Mesenteric fat pad (tissue), 1 donor: ENCODE measurements around the gene PSMD6. TPM values are rescaled to one million over a fixed set of nuclear protein-coding genes. Genes with fewer than 3 reads are reported as not detected.

ENCODE experiments used
- DNase-seq: peaks from one replicate; pipeline ENCODE4 v3.0.0-alpha.2; 2020; ENCODE audit warnings: low spot score
- long read RNA-seq: library from polyadenylated mRNA; unstranded; transcript quantifications from one replicate; pipeline ENCODE4 v2.0.0, GENCODE V29; 2020
- total RNA-seq: library from RNA; stranded (reverse); fragmentation: NEBNext Ultra II Directional; extraction: Animal tissue kit (Norgen Biotek cat#: 25700); gene quantifications from one replicate; pipeline ENCODE4 v1.2.1, GENCODE V29; 2021
- donor health status: DM: yes; HTN: yes; CAD: no.

PSMD6 gene
- 64.1 TPM for total RNA-seq
- long read RNA-seq, transcript PSMD6-201 (8 exons, 1,430 nt): major isoform, 271 of 308 reads
- long read RNA-seq, transcript PSMD6-206 (7 exons, 2,052 nt): minor isoform, 6 of 308 reads
- long read RNA-seq, transcript PSMD6-210 (9 exons, 1,495 nt): minor isoform, 13 of 308 reads
- long read RNA-seq, partial matches to known transcripts: 4 of 308 reads
- long read RNA-seq, other reads (novel, unspliced or antisense): 13 of 308 reads

DNA sequence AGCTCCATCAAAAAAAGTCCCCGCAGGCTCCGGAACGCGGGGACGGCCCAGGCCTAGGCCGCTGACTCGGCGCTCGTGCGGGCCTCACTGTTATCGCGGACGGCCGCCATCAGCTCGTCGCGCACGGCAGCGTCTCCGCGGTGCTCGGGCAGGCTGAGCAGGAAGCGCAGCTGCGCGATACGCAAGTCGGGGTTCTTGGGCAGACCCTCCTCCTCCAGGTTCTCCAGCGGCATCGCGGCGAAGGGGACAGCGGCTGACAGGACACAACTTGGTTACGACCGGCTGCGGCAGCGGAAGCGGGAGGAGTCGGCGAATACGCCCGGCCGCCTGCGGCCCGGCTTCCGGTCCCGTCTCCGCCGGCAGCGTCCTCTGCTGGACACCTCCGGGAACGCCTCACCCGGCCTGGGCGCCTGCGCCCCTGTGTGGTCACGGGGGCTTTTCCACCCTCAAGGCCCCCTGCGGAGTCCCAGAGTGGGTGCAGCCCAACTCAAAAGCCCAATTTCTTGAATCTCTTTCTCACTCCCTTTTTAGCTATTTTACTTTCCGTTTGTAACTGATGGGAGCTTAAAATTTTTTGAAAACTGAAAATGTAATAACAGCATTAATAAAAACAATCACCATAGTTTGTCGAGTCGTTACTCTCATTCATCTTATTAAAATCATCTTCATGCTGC, at the start of gene PSMD6:
Gene PSMD6, minus strand, starts transcription at position 308 of the 674 bp plus-strand sequence. Its CDS starts 75 bp downstream, at position 233.
- peak; percentile 98 for DNase-seq

DNA sequence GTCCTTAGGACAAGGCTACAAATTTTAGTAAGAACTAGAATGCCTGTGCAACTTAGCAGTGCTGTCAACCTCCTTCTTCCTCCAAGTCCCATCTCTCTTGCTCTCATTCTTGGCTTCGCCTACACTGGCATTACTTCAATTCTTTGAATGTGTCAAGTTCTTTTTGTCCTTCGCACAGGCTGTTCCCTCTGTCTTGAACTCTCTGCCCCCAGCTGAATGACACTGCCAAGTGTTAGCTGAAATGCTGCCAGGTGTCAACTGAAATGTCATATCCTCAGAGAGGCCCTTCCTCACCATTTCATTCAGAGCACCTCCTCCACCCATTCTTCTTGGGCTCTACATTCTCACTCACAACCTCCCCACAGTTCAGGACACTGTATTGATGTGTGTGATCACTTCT, 48.8 kb upstream of the PSMD6 start:
- no peak for DNase-seq

DNA sequence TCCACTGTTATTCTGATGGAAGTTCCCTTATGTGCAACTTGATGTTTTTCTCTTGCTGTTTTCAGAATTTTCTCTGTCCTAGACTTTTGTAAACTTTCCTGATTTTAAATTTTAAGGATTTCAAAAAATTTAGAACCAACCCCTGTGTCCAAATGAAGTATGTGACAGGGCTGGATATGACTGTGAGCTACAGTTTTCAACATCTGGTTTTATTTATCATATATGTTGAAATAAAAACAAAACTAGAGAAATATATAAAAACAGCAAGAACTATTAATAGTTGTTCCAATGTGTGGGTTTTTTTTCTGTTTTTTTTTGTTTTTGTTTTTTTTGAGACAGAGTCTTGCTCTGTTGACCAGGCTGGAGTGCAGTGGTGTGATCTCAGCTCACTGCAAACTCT, 47.4 kb upstream of the PSMD6 start:
- DNase-seq: no peak

DNA sequence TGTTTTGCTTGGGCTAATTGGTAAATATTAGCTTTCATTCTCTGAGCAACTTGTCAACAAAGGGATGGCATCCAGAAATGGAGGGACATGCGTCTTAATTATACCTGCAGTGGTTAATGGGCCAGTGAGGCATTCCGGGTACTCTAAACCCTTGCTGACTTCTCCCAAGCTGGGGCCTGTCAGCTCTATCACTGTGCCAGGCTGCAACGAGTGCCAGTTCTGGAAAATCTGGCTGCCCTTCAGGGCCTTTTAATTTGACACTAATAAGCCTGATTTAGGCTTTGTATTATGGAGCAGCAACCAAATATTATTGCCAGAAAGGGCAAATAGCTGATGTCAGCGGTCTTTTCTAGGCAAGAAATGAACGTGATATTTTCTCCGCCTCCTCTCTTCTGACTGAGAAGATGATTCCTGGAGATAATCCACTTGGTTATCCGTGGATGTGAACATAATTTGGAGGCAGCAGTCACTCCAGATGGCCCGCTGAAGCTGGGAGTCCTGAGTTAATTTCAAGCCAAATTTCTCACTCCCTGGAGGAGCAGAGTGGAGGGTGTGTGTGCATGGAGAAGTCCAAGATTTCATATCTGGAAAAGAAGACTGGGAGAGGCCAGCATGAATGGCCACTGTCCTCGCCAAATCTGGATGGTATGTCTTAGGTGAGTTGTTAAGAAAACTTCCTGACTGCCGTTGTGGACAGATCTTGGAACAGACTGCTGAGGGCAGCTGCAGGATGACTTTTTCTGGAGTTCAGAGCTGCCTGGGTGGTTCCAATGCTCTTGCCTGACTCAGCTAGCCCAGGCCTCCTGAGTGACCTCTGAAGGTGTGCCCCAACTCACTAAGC, 44.4 kb upstream of the PSMD6 start:
- no peak for DNase-seq

DNA sequence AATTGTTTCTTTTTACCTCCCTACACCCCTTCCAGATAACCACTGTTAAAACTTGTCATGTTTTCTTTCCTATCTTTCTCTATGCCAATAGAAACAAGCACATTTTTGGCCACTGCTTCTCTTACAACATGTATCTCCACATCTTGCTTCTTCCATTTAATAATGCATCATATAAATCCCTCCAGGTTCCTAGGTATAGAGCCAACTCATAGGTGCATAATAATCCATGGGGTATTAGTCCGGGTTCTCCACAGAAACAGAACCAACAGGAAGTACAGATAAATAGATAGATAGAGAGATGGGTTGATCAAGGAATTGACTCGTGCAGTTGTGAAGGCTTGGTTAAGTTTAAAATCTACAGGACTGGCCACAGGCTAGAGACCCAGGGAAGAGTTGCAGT, 41.5 kb upstream of the PSMD6 start:
- no peak for DNase-seq

DNA sequence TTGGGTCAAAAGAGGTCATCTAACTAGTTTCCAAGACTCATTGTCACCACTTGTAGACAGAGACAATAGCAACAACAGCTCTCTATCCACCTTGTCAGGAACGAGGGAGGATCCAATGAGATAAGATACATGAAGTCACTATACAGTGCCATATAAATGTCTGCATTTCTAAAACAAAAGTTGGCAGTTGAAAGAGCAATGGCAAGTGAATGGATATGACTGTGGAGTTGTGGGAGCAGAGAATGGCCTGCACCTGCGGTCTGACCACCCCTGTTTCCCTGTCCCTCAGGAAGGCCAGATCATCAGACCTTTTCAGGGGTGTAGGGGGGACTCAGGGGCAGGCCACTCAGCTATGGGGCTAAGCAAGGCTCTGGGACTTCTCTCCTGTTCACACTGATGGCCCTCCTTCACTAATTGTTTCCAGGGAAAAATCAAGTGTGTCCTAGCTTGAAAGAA, 40.7 kb upstream of the PSMD6 start:
- DNase-seq: no peak

DNA sequence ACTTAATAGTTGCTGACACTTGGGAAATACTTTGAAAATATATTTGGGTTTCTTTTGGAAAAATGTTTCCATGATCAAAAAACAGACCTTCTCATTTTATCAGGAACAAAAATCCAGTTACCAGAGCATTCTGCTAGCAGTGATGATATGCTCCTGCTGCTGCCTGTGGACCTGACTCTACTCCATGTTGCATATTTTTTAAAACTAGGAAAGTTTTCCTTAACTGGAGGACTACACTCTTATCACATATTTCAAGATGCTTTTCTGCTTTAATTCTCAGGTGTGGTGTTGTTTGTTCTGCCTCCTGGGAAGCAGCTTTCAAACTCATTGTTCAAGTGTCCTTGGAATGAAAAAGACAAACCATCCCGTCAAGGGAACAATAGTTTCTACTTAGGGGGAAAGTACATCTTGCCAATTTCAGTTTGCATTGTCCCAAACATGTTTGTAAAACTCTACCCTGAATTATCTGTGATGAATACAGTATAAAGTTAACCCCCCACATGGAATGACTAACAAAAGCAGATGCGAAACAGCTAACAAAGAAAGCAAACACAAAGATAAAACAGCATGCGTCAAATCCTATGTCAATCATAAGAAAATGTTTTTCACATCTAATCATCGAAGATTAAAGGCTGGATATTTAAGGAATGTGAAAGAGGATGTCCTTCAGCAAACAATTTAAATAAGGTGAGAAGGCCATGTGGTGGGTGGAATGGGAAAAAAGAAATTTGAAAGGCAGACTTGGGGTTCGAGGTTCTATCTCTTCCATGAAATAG, 40.1 kb upstream of the PSMD6 start:
- DNase-seq: no peak

DNA sequence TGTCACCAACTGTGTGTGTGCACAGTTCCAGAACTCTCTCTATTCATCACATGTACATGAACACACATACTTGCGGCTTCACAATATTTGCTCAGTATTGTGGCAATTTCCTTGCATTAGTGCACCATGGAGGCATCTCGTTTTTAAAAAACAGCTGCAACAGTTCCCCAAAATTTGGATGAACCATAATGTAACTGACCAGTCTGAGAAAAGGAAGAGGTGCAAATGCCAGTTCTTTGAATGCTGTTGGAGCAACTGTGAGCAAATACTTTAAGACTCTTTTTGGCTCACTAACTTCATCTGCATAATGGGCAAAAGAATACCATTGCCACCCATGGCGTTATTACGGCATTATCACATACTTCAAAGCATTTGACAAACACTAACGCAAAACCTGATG, 38.3 kb upstream of the PSMD6 start:
- no peak for DNase-seq

DNA sequence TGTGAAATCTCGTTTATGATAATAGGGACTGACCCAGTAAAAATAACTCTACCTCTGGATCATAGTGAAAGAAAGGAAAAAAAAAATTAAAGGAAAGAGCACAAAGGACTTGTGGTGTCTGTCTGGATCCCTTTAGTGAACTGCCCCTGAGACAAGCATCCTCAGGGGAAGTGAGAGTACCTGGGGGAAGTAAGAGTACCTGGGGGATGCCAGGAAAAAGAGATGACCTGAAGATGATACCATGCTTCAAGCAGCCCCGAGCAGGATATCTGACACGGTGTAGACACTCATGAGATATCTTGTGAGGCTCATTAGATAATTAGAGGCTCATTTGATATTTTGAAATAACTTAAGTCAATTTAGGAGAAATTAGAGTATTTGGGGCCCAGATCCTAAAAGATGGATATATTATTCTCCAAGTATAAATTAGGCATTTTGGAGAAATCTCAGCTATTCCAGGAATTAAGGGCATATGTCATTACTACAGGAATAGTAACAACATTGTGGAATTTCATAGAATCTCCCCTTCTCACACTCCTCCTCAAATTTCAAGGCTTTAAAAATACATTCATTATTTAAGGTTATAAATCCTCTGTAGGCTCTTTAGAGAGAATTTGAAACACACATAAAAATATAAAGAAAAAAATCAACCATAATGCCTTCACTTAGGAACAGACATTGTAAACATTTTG, 36.3 kb upstream of the PSMD6 start:
- DNase-seq: no peak

DNA sequence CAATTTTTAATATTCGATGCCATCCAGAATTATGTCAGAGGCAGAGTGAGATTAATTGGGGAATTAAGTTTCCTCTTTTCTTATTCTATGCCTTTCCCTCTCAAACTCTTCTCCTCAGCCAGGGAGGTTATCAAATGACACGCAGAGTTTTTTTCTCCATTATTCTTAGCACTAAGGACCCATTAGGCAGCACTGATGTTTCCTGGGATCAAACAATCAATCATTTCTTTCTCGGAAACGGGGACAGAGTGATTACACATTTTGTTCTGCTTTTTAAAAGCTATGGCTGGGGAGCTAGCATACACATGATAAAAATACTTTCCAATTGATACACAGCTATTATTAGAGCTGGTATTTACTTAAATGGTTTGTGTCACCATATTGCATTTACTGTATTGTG, 35.3 kb upstream of the PSMD6 start:
- no peak for DNase-seq

DNA sequence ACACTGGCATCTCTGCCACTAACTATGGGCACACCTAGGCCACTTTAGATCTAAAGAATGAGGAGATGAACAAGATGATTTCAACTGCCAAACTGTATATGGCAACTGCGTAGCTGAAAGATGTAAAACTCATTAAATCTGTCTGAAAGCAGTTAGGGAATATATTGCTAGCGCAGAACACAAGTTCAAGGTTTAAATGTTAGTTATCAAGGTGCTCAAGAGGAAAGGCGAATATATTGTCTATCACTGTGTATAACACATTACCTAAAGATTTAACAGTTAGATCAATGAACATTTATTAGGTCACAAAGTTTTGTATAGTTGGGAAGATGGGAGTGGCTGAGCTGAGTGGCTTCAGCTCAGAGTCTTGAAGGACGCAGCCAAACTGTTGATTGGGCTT, 33.9 kb upstream of the PSMD6 start:
- no peak for DNase-seq

DNA sequence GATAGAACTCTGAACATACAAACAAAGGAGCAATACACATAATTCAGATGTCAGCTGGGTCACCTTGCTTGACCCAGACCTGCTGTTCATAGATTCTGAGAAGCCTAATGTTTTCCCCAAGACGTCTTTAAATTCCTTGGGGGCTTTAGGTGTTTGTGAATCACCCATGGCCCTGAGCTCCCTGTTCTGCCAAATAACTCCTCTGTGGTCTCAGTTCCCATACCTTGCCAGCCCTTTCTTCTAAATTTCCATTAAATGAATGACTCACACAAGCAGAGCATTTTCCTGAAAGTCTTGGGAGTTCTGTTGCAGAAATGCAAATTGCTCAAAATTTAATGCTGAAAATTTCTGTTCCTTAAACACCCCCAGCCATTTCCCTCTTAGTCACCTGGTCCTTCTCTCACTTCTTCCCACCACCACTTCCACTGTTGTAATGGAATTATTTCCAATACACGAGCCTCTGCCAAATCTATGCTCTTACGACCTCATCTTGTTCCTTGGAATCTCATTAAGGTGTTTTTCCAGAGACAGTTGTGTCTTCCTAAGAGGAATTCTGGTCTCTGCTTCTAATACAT, 33.4 kb upstream of the PSMD6 start:
- no peak for DNase-seq

DNA sequence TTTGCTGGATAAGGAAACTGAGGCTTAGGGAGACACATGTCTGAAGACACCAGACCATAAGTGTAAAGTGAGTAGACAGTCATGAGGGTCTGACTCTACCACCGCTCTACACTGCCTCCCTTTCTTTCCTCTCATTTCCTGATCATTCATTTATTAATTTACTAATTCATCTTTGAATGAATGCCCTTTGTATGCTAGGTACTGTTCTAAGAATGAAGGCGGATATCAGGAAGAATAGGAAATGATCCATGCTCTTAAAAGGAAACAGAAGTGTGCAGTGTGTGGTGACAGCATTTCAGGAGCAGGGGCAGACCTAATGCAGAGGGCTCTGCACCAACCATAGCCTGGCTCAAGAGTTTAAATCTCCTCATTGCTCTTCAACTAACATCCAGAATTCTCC, 31.8 kb upstream of the PSMD6 start:
- DNase-seq: no peak

DNA sequence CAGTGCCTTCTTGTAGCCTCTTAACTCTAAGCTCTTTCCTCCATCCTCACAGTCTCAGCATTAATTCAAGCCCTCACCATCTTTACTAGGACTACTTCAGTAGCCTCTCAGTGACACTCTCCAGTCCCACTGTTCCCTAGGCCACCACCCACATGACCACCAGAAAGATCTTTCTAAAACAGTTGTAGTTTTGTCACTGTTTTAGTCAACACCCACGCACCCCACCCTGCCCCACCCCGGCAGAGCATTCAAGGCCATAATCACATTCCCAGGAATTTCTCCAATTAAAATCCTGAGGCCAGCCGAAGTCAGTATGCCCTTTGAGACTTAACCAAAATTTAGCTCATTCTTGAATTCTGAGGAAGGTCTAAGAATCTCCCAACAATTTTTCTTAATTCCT, 31.2 kb upstream of the PSMD6 start:
- no peak for DNase-seq

DNA sequence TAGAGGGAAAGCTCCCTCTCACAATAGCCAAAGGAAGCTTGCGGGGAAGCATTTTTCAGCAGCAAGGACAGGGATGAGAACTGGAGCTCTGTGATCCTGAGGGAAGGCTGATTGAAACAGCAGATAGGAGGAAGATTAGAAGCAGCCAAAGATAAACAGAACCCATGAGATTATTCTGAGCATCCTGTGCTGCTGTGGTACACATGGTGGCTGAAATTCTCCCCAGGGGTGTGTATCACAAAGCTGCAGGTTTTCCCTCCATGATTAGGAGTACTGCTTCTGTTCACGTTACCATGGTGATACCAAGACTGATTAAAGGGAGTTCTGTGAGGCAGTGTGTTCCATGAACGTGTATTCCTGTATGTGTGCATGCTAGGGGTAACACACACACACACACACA, 30.3 kb upstream of the PSMD6 start:
- DNase-seq: no peak

DNA sequence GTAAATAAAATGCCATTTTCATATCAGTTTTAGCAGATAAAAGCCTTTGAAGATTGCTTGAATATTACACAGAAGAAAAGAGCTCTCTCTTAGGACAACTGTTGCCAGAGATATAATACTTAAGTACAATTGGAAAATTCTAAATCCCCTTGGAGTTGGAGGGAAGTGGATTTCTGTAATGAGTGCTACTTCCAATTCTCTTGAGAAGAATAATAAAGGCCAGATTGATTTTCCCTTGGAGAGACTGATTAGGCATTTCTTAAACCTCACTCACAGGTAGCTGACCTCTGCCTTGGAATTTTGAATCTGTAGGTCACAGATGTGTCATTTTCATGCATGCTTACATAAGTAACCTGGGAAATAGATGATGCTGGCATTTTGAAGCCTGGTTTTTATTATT, 29.8 kb upstream of the PSMD6 start:
- no peak for DNase-seq

DNA sequence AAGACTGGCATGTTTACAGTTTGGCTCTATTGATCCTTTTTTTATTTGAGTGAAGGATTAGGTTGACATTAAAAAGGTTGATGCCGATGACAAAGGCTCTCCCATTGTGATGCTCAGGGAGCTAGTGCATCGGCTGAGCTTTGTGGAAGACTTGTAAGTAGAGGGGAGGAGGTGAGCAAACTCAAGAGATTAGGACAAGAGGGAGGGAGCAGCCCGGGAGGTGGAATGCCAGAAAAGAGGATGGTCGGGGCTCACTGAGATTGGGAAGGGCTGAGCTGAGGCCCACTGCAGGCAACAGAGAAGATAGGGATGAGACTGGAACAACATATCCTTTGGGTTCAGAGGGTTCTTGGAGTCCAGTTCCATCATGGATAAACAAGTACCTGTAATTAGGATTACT, 26.5 kb upstream of the PSMD6 start:
- no peak for DNase-seq

DNA sequence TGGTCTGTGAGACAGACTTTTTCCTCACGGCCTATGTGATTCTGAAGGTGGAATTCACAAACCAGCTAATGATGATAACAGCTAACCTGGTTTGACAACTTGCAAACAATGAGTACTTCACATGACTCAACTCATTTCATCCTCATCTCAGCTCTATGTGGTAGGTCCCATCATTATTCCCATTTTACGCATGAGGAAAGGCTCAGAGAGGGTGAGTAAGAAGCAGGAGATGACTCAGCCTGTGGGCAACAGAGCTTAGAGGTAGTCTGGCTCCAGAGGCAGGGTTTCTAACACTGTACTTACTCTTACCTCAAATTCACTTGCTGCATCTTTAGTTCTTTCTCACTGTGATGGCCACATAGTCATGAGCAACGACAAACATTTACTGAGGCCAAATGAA, 25.8 kb upstream of the PSMD6 start:
- DNase-seq: no peak

DNA sequence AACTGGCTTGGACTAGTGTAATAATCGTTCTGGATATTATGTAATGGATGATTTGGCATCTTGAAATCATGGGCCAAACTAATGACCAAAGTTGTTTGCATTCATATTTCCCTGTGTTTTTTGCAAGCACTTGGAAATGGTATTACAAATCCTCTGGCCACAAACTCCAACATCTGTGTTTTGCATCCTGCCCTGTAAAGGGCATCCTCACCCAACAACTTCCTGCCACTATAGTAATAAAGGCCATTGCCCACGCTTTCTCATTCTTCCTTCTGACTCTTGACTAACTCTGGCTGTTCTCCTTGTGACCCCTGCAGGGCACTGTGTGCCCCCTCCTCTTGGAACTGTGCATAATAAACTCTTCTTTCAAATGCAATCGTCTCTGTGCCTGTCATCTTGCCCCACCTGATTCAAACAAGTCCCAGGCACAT, 25.4 kb upstream of the PSMD6 start:
- no peak for DNase-seq

DNA sequence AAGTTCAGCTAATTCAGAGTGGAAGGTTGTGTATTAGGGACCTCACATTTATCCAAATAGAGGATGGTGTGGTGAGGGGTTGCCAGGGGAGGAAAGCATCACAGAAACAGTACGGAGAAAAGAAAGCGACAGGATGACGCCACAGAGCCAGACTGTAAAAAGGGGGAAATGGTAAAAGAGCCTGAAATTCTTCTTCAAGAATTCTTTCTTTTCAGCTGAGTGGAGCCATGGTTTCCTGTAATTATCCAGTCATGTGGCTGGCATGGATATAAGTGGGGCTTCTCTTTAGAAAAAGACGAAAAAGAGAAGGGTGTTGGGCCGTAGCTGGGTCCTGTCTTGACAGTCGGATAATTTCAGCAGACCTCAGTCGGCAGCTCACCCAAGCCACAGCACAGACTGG, 24.5 kb upstream of the PSMD6 start:
- no peak for DNase-seq
